Measurements from ENCODE around the gene EVI2B. TPM values are rescaled to one million over a fixed set of nuclear protein-coding genes. Genes with fewer than 3 reads are reported as not detected.

The EVI2B gene
- total and polyA plus RNA-seq, 2 of the 4 experiments (the other 2 are of a cell fraction), result under 0.01 to 0.17 TPM

GRCh38 chr17:31294820-31295488 lies 18.9 kb downstream of the EVI2B start:
- no peak overlapping the region for H3K9ac ChIP-seq (ENCODE audit: low read depth, low read length)
- no peak overlapping the region for H3K18ac ChIP-seq (ENCODE audit: low read depth, low read length)
- ChIA-PET POLR2A (ENCODE audit: unreplicated experiment) (no interaction called here), CTCF (no interaction called here)
- no peaks in the 10 kb centered on the region for H3K9me3 ChIP-seq (ENCODE audit: control insufficient read depth, insufficient read depth, low read length)
- H3K4me3 ChIP-seq (ENCODE audit: insufficient read depth, low read depth, low read length), result no peak overlapping the region
- WGBS, 2 experiments (ENCODE audit: extremely low coverage in 2 of 2, insufficient read length in 1 of 2), result no CpG with 5 or more reads among the region's 3 CpGs
- H3K23ac ChIP-seq (ENCODE audit: low read depth, low read length), result no peak overlapping the region
- H3K4me1 ChIP-seq (ENCODE audit: control insufficient read depth, insufficient read depth, low read length), result no peaks in the 10 kb centered on the region
- no peaks in the 10 kb centered on the region; the same call in 1 of the 2 replicates for H3K36me3 ChIP-seq (ENCODE audit: control insufficient read depth, insufficient read depth, low read length)
- H3K9me1 ChIP-seq (ENCODE audit: insufficient read depth, low read length), result no peaks in the 10 kb centered on the region; the same call in 1 of the 2 replicates
- no peak overlapping the region for H4K5ac ChIP-seq (ENCODE audit: low read depth, low read length)
- no peak overlapping the region for H2AK5ac ChIP-seq (ENCODE audit: low read depth, low read length)
- no peak overlapping the region for H2AK9ac ChIP-seq (replicated peaks; ENCODE audit: low read depth, low read length, poor library complexity)
- H2AFZ ChIP-seq (replicated peaks; ENCODE audit: low read length, poor library complexity), result no peak overlapping the region
- H2BK5ac ChIP-seq (ENCODE audit: low read depth, low read length, poor library complexity, severe bottlenecking), result no peak overlapping the region
- no peak overlapping the region for H3K14ac ChIP-seq (replicated peaks; ENCODE audit: low read depth, low read length)
- H3K4ac ChIP-seq (ENCODE audit: low read depth, low read length), result no peak overlapping the region
- no TSS peak for BruUV-seq (replicated peaks)
- TF ChIP-seq NFE2L2 (IDR thresholded peaks at IDR 0.05; ENCODE audit: low read depth, low read length) (no peak), CEBPB (IDR thresholded peaks at IDR 0.05; ENCODE audit: low read depth, low read length) (peak; percentile 44; the same call in 1 of the 2 replicates), RFX5 (IDR thresholded peaks at IDR 0.05; ENCODE audit: low read depth, low read length) (no peak), MXI1 (IDR thresholded peaks at IDR 0.05; ENCODE audit: borderline replicate concordance, low read depth, low read length) (no peak)
- H3K56ac ChIP-seq (ENCODE audit: extremely low read depth, insufficient read depth, low read length), result no peak overlapping the region
- no peak overlapping the region for H2BK20ac ChIP-seq (ENCODE audit: low read depth, low read length)
- no peak overlapping the region for H4K8ac ChIP-seq (ENCODE audit: low read depth in 2 of 2, low read length in 2 of 2)
- no peaks in the 10 kb centered on the region; the same call in 1 of the 2 replicates for H4K20me1 ChIP-seq (ENCODE audit: insufficient read depth, low read length)
- H3K79me1 ChIP-seq (ENCODE audit: low read depth in 1 of 2, low read length in 2 of 2), result peaks cover 9 to 31% of the 10 kb centered on the region in 2 experiments
- no peak overlapping the region for H3K27ac ChIP-seq (ENCODE audit: insufficient read depth, low read length)
- in situ Hi-C loops (cut with MboI; ENCODE audit: low sequenced_read_pairs), result no loop called here
- H3K4me2 ChIP-seq (ENCODE audit: low read depth, low read length), result no peak overlapping the region
- no peak for DNase-seq
- dilution Hi-C loops (cut with HindIII; ENCODE audit: low sequenced_read_pairs, unreplicated experiment), result no loop called here
- no peak overlapping the region for H2BK15ac ChIP-seq (ENCODE audit: low read depth, low read length)
- no peak overlapping the region for H2BK120ac ChIP-seq (ENCODE audit: low read depth, low read length)
- no peak for ATAC-seq (ENCODE audit: low read depth)
- no peak overlapping the region for H4K91ac ChIP-seq (ENCODE audit: insufficient read depth, low read depth, low read length)
- intact Hi-C loops (cut with micrococcal nuclease), result no loop called here
- H3K27me3 ChIP-seq (ENCODE audit: control insufficient read depth, insufficient read depth, low read length), result no peaks in the 10 kb centered on the region
